ENCODE results near the gene OLA1.
"Not testable (repeated sequence)": the region's sequence is repeated elsewhere in the genome, so short reads cannot be mapped to it uniquely, and the experiment has no call there.

The OLA1 gene

DNA sequence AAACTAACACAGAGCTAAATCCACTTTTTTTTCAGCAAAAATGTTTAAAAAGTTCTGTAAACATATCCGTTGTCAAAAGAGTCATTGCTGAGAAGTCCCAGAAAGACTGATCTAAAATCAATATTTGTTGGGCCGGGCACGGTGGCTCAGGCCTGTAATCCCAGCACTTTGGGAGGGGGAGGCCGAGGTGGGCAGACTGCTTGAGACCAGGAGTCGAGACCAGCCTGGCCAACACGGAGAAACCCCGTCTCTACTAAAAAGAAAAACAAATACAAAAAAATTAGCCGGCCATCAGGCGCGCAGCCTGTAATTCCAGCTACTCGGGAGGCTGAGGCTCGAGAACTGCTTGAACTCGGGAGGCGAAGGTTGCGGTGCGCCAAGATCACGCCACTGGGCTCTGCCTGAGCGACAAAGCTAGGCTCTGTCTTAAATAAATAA lies 1.4 kb downstream of the OLA1 start:
- DNase-seq (ENCODE audit: low read depth), result peak; percentile 5
- peak overlapping the region; percentile 99 for H3K4me3 ChIP-seq (ENCODE audit: low read depth, low read length)
- TF ChIP-seq, protein P1, sequence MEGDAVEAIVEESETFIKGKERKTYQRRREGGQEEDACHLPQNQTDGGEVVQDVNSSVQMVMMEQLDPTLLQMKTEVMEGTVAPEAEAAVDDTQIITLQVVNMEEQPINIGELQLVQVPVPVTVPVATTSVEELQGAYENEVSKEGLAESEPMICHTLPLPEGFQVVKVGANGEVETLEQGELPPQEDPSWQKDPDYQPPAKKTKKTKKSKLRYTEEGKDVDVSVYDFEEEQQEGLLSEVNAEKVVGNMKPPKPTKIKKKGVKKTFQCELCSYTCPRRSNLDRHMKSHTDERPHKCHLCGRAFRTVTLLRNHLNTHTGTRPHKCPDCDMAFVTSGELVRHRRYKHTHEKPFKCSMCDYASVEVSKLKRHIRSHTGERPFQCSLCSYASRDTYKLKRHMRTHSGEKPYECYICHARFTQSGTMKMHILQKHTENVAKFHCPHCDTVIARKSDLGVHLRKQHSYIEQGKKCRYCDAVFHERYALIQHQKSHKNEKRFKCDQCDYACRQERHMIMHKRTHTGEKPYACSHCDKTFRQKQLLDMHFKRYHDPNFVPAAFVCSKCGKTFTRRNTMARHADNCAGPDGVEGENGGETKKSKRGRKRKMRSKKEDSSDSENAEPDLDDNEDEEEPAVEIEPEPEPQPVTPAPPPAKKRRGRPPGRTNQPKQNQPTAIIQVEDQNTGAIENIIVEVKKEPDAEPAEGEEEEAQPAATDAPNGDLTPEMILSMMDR (IDR thresholded peaks at IDR 0.05; ENCODE audit: insufficient read depth, low read depth, low read length, missing control alignments), result no peak

DNA sequence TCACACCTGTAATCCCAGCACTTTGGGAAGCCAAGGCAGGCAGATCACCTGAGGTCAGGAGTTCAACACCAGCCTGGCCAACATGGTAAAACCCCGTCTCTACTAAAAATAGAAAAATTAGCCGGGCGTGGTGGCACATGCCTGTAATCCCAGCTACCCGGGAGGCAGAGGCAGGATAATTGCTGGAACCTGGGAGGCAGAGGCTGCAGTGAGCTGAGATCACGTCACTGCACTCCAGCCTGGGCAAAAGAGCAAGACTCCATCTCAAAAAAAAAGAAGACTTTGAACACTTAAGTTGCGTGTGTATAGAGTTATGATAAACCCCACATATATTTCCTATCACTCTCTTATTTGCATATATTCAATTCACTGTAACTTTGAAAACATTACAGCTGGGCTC lies 2.7 kb downstream of the OLA1 start:
- DNase-seq (ENCODE audit: low read depth); H3K4me3 ChIP-seq (ENCODE audit: low read depth, low read length): not testable (repeated sequence)

DNA sequence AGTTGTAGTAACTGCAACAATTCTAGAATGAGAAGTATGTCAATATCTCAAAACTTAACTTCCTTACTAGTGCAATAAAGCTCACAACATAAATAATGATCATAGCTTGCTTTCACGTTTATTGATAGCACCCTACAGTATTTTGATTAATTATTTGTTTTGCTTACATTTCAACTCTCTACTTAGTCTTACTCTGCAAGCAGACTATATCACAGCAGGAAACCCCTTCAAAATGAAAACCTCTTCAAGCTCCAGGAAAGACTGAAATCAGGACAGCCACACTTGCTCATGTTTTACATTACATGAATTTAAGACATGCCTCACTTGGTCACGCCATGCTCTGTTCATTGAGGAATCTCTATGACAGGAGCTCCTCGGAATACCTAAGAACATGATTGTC lies 3.3 kb downstream of the OLA1 start:
- no peak for DNase-seq (ENCODE audit: low read depth)
- no peak overlapping the region for H3K4me3 ChIP-seq (ENCODE audit: low read depth, low read length)
- TF ChIP-seq, protein P1 (IDR thresholded peaks at IDR 0.05; ENCODE audit: insufficient read depth, low read depth, low read length, missing control alignments), result no peak

DNA sequence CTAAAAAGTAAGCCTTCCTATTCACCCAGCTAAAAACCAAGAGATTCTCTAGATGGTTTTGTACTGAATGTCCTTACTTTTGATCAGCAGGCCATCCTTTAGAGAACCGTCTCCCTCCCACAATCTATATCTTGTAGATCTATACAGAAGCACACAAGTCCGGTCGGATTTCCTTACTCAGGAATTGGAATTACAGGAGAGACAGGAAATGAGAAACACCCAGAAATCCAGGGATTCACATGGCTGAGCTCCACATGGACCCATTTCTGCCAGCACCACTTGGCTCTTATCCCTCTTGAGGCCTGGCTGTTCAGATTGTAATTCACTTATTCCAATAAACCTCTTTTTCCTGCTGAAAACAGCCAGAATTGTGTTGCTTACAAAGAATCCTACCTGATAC lies 4.5 kb downstream of the OLA1 start:
- TF ChIP-seq, protein P1 (IDR thresholded peaks at IDR 0.05; ENCODE audit: insufficient read depth, low read depth, low read length, missing control alignments), result no peak
- no peak overlapping the region for H3K4me3 ChIP-seq (ENCODE audit: low read depth, low read length)
- no peak for DNase-seq (ENCODE audit: low read depth)

DNA sequence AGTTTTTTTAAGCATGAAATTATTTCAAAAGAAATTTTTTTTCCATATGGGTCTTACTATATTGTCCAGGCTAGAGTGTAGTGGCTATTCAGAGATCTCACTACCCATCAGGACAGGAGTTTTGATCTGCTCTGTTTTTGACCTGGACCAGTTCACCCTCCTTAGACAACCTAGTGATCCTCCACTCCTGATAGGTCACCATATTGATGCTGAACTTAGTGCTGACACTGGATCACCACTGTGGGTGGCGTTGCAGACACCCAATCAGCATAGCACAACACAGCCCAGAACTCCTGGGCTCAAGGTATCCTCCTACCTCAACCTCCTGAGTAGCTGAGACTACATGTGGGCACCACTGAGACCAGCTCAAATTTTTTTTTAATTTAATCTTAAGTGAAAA lies 8.2 kb downstream of the OLA1 start:
- no peak for DNase-seq (ENCODE audit: low read depth)
- H3K4me3 ChIP-seq (ENCODE audit: low read depth, low read length), result no peak overlapping the region
- TF ChIP-seq, protein P1 (IDR thresholded peaks at IDR 0.05; ENCODE audit: insufficient read depth, low read depth, low read length, missing control alignments), result no peak

DNA sequence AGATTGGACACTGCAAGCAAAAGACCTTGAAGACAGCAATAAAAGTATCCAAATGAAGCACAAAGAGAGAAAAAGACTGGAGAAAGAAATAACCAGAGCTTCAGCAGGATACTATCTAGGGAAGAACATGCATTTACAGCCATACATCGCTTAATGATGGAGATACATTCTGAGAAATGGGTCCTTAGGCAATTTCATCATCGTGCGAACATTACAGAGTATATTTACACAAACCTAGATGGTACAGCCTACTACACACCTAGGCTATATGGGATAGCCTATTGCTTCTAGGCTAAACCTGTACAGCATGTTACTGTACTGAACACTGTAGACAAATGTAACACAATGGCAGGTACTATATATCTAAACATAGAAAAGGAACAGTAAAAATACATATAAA lies 11.9 kb downstream of the OLA1 start:
- no peak for DNase-seq (ENCODE audit: low read depth)
- TF ChIP-seq, protein P1 (IDR thresholded peaks at IDR 0.05; ENCODE audit: insufficient read depth, low read depth, low read length, missing control alignments), result no peak
- H3K4me3 ChIP-seq (ENCODE audit: low read depth, low read length), result no peak overlapping the region

DNA sequence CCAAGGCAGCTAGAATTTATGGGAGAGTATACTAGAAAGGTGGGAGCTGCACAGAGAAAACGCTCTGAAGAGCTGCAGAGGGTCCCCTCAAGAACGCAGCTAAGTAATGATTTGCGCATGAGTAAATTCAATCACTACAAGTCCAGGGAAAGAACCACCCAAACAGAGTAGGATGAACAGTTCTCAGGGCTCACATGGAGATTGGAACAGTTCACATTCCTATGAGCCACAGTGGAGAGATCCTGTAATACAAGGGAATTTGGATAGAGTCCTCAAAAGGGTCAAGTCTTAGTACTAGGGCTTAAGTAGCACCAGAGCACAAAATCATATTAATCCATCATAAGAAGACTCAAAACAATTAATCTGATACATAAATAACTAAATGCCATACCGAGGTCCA lies 12.7 kb downstream of the OLA1 start:
- no peak for DNase-seq (ENCODE audit: low read depth)
- H3K4me3 ChIP-seq (ENCODE audit: low read depth, low read length), result no peak overlapping the region
- TF ChIP-seq, protein P1 (IDR thresholded peaks at IDR 0.05; ENCODE audit: insufficient read depth, low read depth, low read length, missing control alignments), result no peak

Data from GM12865 (cell line).